IPS-18c (cell line): ENCODE results near the gene GART.
A peak's percentile ranks its signal among the peaks of the same experiment; 100 is the strongest.
"Not testable (repeated sequence)": the region's sequence is repeated elsewhere in the genome, so short reads cannot be mapped to it uniquely, and the experiment has no call there.

Experiments
- H3K4me3 ChIP-seq: 2 replicates; pipeline ENCODE4 v1.7.0; 2013; ENCODE audit warnings: low read depth, mild to moderate bottlenecking, low read length, moderate library complexity; ENCODE audit not compliant: insufficient read depth
- H3K9me3 ChIP-seq: one replicate; pipeline ENCODE4 v1.6.1; 2013; ENCODE audit warnings: mild to moderate bottlenecking, low read length, moderate library complexity; ENCODE audit not compliant: control insufficient read depth, insufficient read depth

Gene GART

DNA sequence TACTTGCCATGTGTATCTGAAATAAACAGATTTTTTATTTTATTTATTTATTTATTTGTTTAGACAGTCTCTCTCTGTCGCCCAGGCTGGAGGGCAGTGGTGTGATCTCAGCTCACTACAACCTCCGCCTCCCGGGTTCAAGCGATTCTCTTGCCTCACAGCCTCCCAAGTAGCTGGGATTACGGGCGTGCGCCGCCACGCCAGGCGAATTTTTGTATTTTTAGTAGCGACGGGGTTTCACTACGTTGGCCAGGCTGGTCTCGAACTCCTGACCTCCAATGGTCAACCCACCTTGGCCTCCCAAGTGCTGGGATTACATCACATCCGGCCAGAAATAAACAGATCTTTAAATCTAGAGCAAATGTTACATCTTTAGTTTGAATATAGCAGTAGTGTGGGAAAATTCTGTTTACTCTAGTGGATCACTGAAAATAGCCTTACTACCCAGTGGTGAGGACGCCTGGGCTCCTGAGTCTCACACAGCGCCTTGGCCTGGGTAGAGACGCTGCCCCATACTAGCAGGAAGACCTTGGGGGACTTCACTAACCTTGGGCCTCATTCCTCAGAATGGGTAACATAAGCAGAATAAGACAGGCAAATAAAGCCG, 709 bp downstream of the GART start:
- Histone ChIP-seq H3K9me3 (no peaks in the 10 kb centered on the region), H3K4me3 (peak overlapping the region; percentile 98)

DNA sequence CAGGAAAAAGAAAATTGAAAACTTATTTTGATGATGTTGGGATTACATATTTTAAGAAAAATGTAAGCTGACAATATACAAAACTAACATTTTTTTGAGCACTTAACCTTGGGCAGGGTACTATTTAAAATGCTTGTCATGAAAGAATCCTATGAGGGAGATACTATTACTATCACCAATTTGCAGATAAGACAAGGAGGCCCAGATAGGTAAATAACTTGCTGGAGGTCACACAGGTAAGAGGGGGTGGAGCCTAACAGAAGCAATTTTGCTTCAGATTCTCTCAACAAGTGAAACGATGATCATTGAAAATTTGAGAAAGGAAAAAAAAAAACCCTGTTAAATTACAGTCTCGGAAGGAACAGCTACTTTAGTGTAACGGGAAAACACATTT, 1.2 kb downstream of the GART start:
- Histone ChIP-seq H3K9me3 (no peaks in the 10 kb centered on the region), H3K4me3 (peak overlapping the region; percentile 98; the same call in 1 of the 2 replicates)

DNA sequence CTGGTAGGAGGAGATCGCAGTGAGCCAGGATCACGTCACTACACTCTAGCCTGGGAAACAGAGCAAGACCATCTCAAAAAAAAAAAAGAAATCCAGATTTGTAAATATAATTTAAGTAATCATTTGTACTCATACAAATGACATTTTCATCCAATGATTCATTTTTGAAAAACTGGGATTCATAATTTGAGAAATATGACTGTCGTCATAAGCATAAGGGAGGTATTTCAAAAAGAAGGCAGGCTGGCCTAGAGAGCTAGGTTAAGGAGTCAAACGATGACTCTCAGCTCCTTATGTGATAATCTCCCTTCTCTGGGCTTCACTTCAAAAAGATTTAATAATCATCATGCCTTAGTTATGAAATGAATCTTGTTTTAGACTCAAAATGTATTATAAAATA, 2.3 kb downstream of the GART start:
- Histone ChIP-seq H3K9me3 (no peaks in the 10 kb centered on the region), H3K4me3 (no peak overlapping the region)

DNA sequence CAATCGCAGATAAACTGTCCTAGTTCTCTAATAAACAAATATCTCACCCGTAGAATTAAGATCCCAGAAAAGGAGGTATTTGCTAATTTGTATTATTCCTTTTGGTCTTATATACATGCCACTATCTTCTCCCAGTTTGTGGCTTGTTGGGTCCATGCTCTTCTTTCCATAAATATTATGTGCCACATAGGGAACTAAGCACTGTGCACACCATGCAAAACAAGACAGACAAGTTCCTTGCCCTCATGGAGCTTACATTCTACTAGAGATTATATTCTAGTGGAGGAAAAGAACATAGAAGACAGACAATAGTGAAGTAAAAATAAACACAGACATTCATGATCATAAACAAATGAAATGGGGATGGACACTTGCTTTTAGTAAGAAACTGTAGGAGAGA, 4.7 kb downstream of the GART start:
- Histone ChIP-seq H3K4me3 (no peak overlapping the region), H3K9me3 (no peaks in the 10 kb centered on the region)

DNA sequence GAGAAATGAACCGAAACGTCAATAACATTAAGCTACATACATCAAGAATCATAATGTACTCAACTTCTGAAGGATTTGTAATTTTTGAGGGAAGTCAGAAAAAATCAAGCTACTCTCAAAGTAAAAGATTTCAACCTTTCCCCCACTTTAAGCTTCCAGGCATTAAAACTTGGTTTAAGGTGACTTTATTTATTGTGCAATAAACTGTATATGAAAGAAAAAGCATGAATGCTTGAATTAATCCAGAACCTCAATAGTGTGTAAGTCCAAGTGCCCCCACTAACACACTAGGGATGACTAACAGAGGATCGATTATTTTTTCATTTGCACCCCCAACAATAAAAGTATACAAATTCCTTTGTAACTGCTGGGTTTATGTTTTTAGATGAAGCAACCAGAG, 10.9 kb downstream of the GART start:
- H3K9me3 ChIP-seq: no peaks in the 10 kb centered on the region
- H3K4me3 ChIP-seq: no peak overlapping the region

DNA sequence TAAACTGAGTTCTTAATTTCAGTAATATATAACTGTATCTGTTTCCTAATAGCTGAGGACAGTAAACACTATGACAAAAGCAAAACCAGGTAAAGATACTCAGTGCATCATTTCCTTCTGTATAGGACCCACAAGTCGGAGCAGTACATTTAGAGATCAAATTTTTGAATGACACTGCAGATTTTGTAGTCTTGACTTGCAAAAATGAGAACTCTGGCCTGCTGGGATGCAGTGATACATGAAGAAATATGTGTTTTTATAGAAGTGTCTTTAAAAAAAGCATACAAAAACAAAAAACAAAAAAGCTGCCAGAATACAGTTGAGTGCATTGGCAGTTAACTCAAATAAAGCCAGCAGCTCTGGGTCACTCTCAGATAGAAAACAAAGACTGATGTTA, 19.0 kb downstream of the GART start:
- H3K9me3 ChIP-seq: no peaks in the 10 kb centered on the region

DNA sequence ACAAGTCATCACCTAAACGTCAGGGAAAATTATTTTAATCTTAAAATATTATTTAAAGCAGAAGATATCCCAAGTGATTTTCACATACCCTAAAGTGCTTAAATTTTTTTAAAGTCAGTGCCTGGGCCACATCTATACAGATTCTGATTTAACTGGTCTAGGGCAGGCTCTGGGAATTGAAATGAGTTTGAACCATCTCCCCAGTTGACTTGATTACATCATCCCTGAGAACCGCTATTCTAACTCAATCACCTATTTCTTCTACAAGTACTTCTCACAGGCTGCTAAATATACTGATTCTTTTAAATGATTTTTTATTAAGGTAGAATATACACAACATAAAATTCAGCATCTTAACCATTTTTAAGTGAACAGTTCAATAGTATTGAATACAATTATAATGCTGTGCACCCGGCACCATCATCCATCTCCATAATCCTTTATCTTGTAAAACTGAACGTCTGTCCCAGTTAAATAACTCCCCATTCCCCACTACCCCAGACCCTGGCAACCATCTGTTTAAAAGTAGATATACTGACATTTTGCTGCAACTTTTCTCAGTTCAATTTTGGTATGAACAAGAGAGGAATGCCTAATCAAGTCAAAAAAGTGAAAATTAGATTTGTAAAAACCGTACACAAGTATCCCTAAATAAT, 19.5 kb downstream of the GART start:
- Histone ChIP-seq H3K9me3 (no peaks in the 10 kb centered on the region), H3K4me3 (no peak overlapping the region)

More for the DNA sequence above, 19.0 kb downstream of the GART start:
- H3K4me3 ChIP-seq: no peak overlapping the region

DNA sequence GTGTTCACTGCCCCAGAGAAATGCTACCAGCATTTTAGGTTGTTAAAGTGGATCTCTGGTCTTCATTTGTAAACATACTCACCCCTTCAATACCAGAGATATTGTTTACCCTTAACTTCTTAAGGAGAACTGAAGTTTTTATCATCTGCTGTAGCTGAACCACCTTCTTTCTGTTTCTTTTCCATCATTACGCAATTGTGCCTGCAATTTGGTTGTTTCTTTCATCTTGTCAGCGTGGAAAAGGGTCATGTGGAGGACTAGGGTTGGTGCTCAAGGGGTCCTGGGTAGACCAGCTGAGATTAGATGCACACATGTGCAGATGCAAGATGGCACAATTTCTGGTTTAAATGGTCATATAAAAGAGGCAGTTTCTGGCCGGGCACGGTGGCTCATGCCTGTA, 23.0 kb downstream of the GART start:
- H3K9me3 ChIP-seq: no peaks in the 10 kb centered on the region
- no peak overlapping the region for H3K4me3 ChIP-seq

DNA sequence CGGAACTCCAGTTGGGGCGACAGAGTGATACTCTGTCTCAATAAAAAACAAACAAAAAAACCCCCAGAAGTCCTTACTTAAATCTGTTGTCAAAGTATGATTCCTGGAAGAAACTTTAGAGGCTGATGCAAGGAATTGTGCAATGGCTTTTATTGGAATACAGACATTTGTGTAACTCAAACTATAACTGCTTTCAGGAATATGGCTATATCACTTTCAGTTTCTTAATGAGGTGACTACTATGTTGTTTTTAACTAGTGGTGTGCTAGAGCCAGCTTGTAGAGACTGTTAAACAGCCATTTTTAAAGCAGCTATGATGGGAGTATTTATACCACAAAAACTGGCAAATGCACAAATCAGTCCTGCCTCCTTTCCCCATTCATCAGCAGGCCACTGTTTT, 27.7 kb downstream of the GART start:
- Histone ChIP-seq H3K4me3 (no peak overlapping the region), H3K9me3 (no peaks in the 10 kb centered on the region)

DNA sequence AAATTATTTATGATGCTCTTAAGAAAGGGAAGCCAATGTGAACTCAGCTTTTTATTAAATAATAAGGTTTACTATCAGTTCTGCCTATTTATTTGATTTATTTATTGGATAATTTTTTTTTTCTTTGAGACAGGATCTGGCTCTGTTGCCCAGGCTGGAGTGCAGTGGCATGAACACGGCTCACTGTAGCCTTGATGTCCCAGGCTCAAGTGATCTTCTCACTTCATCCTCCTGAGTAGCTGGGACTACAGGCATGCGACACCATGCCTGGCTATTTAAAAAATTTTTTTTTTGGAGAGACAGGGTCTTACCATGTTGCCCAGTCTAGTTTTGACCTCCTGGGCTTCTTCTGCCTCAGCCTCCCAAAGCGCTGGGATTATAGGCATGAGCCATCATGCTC, 29.4 kb downstream of the GART start:
- Histone ChIP-seq H3K4me3 (no peak overlapping the region), H3K9me3 (no peaks in the 10 kb centered on the region)

DNA sequence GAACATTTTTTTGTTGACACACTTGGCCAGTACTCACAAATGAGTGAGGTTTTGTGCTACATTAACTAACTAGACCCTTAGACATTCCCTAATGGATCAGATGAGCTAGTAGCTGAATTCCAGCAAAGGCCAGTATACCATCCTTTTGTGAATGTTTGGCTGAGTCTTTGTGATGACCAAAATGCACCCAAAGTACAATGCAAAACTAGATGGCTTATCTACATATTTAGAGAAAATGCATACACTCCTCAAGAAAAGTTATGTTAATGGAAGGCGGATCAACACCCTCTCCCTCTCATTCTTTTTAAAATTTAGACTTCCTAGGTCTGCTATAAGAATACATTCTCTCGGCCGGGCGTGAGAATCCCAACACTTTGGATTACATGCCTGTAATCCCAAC, 30.3 kb downstream of the GART start:
- Histone ChIP-seq H3K9me3 (no peaks in the 10 kb centered on the region), H3K4me3 (no peak overlapping the region)

DNA sequence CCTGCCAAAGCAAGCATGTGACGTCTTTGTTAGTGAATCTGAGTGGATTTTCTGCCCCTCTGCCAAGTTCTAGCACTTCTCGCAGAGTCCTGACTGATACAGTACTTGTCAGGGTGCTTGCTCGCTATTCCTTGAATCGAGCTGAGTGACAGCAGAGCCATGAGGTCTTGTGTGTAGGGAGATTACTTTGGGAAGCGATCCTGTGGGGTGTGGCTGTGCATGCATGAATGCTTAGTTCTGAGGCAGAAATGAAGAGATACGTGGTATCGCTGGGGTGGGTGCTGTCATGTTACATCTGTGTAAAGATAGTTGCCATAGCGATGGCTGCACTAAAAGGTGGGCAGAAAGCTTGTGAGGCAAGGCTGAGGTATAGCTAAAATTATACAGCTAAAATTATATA, 31.1 kb downstream of the GART start:
- no peak overlapping the region for H3K4me3 ChIP-seq
- H3K9me3 ChIP-seq: no peaks in the 10 kb centered on the region

DNA sequence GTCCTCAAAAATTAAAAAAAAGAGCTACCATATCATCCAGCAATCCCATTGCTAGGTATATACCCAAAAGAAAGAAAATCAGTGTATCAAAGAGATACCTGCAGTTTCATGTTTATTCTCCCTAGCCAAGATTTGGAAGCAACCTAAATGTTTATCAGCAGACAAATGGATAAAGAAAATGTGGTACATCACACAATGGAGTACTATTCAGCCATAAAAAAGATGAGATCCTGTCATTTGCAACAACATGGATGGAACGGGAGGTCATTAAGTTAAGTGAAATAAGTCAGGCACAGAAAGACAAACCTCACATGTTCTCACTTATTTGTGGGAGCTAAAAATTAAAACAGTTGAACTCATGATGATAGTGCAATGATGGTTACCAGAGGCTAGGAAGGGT, 34.9 kb downstream of the GART start:
- not testable (repeated sequence) for H3K9me3 ChIP-seq, H3K4me3 ChIP-seq

DNA sequence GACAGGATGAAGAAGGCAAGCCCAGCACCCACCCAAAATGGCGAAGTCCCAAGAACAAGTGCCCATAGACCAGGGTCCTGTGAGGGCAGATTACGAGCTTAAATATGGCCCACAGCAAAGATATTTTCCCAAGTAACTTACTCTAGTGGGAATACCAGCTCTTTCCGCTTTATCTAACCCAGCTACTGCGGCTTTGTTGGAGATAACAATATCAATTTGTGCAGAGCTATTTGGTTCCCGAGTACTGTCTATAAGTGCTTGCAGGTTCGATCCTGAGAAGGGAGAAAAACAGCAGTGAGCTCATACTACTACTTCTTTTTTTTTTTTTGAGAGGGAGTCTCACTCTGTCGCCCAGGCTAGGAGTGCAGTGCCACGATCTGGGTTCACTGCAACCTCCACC, 36.1 kb downstream of the GART start:
- Histone ChIP-seq H3K4me3 (no peak overlapping the region), H3K9me3 (no peaks in the 10 kb centered on the region)

DNA sequence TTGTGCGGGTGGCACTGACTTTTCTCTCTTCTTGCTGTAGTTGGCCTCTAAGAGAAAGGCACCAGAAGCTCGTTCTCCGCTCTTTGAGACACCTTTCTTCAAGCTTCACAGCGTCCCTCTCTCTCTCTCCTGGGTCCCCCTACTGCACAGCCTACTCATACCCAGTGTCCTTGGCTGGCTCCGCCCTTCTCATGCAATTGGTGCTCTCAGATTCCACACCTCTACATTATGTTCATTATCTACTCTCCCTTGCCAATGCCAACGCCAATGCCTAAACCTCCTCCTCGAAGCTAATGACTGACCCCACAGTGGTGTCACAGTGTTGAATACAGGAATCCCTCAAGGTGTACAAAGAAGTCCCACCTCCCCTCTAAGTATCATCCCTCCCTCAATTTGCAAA, 45.6 kb downstream of the GART start:
- no peak overlapping the region for H3K4me3 ChIP-seq
- no peaks in the 10 kb centered on the region for H3K9me3 ChIP-seq

DNA sequence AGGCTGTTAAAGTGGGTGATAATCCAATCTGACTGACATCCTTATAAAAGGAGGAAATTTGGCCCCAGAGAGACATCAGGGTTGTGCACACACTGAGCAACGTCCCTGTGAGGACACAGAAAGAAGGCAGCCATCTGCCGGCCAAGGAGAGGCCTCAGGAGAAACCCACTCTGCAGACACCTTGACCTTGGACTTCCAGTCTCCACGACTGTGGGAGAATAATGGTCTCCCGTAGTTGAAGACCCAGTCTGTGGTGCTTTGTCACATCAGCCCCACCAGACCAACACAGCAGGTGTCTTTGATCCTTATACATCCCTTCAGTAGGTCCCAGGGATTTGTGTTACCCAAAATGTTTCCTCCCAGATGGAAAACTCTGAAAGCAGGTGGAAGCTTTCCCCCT, 46.2 kb downstream of the GART start:
- Histone ChIP-seq H3K9me3 (no peaks in the 10 kb centered on the region), H3K4me3 (no peak overlapping the region)

DNA sequence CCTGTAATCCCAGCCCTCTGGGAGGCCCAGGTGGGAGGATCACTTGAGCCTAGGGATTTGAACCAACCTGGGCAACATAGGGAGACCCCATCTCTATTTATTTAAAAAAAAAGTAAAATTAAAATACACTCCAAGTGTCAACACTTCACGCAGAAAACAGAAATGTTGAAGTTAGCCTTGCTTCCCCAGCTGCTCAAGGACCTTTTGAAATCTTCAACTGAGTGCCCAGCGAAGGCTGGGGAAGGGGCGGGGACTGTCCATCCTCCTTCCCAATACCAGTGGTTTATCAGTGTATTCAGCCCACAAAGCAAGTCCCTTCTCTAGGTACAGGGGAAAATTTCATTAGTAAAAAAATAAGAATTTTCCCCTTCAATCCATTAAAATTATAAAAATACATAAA, 48.2 kb downstream of the GART start:
- no peaks in the 10 kb centered on the region for H3K9me3 ChIP-seq

DNA sequence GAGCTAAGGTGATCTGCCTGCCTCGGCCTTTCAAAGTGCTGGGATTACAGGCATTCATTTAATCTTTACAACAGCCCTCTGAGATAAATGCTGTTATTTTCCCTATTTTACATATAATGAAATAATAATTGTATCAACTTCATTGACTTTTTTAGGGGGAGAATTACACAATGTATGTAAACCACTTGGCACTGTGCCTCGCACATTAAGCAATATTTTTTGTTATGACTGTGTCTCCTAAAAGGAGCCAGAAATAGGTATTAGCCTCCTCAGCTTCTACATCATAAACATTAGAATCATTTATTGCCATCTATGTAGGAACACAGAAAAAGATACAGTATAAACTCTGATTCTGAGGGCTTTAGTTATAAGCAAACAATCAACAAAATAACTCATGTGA, 49.3 kb downstream of the GART start:
- Histone ChIP-seq H3K9me3 (no peaks in the 10 kb centered on the region), H3K4me3 (no peak overlapping the region)

More for the DNA sequence above, 48.2 kb downstream of the GART start:
- no peak overlapping the region for H3K4me3 ChIP-seq
